Liver (tissue), 3 donors: ENCODE data around the gene HPCAL1.

Experiments used
- EGR1 ChIP-seq, 2 donors: IDR thresholded peaks; 2 replicates each; pipeline ENCODE4 v1.6.1; 2016 to 2018; ENCODE audit warnings: antibody characterized with exemption in 2 of 2, low read depth in 2 of 2
- GABPA ChIP-seq, 2 donors: IDR thresholded peaks in 1 of 2; conservative IDR thresholded peaks in 1 of 2; 2 replicates each; pipeline ENCODE4 v1.6.1; 2016; ENCODE audit warnings: antibody characterized with exemption in 2 of 2, mild to moderate bottlenecking in 1 of 2, moderate library complexity in 1 of 2
- YY1 ChIP-seq: IDR thresholded peaks from 2 replicates; pipeline ENCODE4 v1.6.1; 2016; ENCODE audit warnings: antibody characterized with exemption, mild to moderate bottlenecking
- TF ChIP-seq, protein P1 (sequence below): fragments of 150-350 bp; IDR thresholded peaks from 2 replicates; pipeline ENCODE4 v1.5.1; 2017; ENCODE audit warnings: improper control_type of control experiment, low read depth, low read length; ENCODE audit not compliant: missing input control
- TF ChIP-seq, protein P2 (sequence below): IDR thresholded peaks from 2 replicates; pipeline ENCODE4 v1.6.1; 2016; ENCODE audit warnings: antibody characterized with exemption
- donor health status: healthy.
- donor health status: healthy.

DNA sequence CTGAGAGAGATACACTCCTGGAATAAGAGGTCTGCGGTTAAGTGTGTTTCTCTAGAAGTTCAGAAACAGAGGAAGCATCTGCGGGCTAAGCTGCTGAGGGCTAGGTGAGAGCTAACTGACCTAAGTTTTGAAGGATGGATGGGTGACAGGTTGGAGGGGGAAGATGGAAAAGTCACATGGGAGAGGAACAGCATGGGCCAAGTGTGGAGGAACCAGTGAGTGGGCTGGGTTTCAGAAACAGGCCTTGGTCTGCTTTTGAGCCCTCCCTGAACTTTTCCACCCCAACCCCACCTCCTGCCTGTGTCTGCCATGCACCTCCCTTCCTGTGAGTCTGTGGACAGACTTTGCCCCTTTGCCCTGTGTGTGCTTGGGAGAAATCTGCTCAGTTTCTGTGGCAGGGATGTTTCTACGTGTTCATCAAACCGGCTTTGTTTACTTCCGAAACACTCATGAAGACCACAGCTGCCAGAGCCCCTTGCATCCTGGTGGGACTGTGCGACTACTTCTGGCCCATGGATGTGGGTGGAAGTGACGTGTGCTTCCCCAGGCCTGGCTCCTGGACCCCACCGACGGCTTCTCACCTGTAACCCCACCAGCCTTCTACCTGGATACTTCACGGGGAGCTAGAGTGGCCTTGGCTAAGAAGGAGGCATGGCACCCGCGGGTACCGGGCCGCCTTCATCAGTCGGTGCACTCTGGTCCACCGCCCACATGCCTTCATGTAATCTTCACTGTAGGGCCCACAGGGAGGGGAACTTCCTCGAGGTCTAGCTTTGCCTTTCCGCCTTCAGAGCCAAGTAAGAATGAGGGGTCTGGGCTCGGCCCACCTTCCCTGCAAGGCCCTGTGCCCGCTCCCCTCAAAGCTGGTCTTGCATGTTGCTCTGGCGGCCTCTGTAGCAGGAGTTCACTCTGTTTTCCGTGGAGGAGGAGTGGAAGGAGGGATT lies 1.4 kb upstream of the HPCAL1 start:
- TF ChIP-seq, protein P1, sequence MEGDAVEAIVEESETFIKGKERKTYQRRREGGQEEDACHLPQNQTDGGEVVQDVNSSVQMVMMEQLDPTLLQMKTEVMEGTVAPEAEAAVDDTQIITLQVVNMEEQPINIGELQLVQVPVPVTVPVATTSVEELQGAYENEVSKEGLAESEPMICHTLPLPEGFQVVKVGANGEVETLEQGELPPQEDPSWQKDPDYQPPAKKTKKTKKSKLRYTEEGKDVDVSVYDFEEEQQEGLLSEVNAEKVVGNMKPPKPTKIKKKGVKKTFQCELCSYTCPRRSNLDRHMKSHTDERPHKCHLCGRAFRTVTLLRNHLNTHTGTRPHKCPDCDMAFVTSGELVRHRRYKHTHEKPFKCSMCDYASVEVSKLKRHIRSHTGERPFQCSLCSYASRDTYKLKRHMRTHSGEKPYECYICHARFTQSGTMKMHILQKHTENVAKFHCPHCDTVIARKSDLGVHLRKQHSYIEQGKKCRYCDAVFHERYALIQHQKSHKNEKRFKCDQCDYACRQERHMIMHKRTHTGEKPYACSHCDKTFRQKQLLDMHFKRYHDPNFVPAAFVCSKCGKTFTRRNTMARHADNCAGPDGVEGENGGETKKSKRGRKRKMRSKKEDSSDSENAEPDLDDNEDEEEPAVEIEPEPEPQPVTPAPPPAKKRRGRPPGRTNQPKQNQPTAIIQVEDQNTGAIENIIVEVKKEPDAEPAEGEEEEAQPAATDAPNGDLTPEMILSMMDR: no peak
- TF ChIP-seq EGR1 (IDR thresholded peaks at IDR 0.05; ENCODE audit: low read depth in 2 of 2) (peak in 1 of 2 donors; percentile 22), GABPA (IDR thresholded peaks at IDR 0.05 in 1 of 2, conservative IDR thresholded peaks at IDR 0.05 in 1 of 2) (peak in 1 of 2 donors; percentile 70), YY1 (peak; percentile 64)
- TF ChIP-seq, protein P2, sequence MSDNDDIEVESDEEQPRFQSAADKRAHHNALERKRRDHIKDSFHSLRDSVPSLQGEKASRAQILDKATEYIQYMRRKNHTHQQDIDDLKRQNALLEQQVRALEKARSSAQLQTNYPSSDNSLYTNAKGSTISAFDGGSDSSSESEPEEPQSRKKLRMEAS: peak; percentile 85
